DMS53 treated with DMSO at 0.1 percent for 48 hours (cell line): ENCODE measurements around the gene OR7C1.
"Not testable (repeated sequence)": the region's sequence is repeated elsewhere in the genome, so short reads cannot be mapped to it uniquely, and the experiment has no call there.

Source experiments
- DNase-seq: peaks from one replicate; lab custom pipeline; 2025; ENCODE audit not compliant: unreplicated experiment; lab: John Stamatoyannopoulos, UW

Gene OR7C1

DNA sequence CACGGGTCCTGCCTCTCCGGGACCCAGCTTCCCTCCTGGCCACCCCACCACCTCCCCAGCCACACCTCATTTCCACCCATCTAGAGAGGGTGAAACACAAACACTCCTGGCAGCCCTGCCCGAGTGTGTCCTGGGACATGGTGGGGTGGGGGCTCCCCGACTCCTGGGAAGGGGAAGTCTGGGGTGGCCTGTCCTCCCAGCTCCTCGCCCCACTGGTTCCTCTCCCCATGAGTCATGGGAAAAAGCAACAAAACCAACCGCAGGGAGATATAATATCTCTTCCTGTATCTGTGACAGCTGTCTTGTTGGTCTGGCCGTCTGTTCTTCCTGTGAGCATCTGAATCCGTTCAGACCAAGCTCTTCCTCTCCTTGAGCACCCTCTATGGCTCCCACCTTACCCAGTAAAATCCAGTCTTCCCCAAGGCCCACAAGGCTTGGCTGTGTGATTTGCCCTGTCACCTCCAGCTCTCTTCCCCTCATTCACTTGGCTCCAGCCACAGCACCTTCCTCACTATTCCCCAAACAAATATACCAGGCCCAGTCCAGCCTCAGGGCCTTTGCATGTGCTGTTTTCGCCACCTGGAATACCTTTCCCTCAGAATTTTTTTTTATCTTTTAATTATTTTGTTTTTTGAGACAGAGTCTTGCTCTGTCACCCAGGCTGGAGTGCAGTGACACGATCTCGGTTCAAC lies 49.7 kb downstream of the OR7C1 start:
- not testable (repeated sequence) for DNase-seq

DNA sequence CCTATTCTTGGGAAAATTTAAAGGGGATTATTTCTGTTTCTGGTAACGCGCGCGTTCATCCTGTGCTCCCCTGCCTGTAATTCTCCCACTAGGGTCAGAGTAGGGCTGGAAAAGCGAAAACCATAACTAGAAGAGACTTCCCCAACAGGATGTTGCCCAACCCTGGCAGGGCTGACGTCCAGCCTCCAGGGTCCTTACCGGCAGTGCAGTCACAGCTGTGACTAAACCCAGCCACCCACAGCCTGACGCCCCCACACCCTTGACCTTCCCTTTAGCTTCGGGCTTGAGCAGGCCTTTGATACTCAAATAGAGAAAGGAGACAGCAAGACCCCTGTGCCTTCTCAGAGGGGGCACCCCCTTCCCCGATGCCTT lies 50.3 kb downstream of the OR7C1 start:
- not testable (repeated sequence) for DNase-seq

DNA sequence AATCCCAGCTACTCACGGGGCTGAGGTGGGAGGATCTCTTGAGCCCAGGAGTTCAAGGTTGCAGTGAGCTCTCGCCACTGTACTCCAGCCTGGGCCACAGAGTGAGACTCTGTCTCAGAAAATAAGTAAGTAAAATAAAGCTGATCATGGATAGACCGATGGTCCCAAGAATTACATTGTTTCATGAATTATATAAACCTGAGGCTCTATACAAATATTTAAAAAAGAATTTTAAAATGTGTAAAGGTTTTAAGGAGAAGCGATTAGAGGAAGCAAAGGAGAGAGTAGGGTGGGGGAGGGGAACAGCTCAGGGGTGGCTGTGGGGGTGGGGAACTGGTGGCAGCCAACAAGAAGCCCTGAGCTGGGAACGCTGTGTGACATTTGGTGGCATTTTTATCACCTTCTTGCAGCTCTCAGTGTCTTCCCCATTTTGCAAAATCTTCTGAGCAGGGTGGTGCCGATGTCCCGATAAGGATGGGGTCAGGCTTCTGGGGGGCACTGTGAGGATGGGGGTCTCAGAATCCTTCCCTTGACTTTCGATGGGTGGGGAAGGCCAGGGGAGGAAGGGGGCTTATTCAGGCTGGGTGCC lies 51.5 kb downstream of the OR7C1 start:
- DNase-seq: not testable (repeated sequence)

DNA sequence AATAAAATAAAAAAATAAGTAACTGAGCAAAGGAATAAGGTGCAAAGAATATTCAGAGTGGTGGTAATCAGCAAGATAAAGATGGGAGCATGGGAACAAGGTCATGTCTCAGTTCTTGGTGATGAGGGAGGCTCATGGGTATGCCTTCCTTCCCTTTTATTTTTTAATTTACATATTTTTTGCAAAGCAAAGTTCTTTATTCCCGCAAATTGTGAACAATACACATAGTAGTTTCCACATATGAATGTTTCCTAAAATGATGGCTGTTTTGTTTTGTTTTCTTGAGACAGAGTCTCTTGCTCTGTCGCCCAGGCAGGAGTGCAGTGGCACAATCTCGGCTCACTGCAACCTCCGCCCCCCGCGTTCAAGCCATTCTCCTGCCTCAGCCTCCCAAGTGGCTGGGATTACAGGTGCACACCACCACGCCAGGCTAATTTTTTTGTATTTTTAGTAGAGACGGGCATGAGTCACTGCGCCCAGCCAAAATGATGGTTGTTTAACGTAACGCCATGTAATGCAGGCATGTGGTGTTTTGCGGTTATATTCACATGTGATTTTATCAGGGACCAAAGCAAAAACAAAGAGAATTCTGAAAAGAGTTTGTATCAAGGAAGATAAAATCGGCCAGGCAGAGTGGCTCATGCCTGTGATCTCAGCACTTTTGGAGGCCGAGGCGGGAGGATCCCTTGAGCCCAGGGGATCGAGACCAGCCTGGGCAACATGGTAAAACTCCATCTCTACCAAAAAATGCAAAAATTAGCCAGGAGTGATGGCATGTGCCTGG lies 52.2 kb downstream of the OR7C1 start:
- no peak for DNase-seq

DNA sequence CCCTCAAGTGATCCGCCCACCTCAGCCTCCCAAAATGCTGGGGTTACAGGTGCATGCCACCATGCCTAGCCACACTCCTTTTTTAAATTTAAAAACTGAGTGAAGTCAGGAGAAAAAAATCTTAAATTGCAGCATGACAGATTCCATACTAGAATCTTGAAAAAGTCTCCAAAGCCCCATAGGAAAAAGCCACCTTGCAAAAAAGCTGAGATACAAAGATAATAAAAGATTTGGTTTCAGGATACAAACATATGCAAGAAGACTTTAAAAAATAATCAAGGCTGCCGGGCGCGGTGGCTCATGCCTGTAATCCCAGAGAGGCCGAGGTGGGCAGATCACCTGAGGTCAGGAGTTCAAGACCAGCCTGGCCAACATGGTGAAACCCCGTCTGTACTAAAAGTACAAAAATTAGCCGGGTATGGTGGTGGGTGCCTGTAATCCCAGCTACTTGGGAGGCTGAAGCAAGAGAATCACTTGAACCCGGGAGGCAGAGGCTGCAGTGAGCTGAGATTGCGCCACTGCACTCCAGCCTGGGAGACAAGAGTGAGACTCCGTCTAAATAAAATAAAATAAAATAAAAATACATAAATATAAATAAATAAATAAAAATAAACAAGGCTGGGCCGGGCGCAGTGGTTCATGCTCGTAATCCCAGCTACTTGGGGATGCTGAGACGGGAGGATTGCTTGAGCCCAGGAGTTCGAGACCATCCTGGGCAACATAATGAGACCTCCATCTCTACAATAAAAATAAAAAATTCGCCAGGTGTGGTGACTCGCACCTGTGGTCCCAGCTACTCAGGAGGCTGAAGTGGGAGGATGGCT lies 53.1 kb downstream of the OR7C1 start:
- DNase-seq: not testable (repeated sequence)

DNA sequence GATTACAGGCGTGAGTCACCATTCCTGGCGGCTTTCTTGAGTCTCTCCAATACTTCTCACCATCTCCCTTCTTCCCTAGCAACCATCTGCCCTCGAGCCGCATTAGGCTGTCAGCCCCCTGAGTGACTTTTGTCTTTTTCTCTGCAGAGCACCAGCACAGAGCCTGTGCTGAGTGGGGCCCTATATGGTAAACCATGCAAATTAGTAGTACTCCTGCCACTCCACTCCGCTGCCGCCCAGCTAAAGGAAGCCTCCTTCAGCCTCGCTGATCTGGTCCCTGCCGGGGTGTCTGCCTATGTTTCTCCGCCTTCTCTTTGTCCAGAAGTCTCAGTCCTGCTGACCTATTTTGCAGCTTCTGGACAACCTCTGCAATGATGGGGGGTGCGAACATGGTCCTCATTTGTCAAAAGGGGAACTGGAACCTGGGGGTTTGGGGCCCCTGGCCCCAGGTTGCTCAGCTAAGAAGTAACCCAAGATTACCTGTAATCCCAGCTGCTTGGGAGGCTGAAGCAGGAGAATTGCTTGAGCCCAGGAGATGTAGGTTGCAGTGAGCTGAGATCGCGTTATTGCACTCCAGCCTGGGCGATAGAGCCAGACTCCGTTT lies 54.3 kb downstream of the OR7C1 start:
- not testable (repeated sequence) for DNase-seq

DNA sequence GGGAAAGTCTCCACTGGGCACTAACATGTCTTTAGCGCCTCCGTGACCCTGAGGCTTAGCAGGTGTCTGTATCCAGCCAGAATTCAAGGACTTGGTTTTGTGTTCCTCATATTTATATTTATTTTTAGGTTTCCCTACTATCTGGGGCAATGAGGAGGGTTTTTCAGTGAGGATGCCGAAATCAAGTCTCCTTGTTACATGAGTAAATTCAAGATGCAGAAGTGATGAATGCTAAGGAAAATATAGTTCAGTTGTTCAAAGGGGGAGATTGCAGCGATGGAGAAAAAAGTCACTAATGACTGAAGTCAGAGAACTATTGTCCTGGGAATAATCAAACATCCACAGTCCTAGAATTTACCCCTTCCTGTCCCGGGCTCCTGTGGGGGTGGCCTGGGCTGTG lies 55.8 kb downstream of the OR7C1 start:
- no peak for DNase-seq

DNA sequence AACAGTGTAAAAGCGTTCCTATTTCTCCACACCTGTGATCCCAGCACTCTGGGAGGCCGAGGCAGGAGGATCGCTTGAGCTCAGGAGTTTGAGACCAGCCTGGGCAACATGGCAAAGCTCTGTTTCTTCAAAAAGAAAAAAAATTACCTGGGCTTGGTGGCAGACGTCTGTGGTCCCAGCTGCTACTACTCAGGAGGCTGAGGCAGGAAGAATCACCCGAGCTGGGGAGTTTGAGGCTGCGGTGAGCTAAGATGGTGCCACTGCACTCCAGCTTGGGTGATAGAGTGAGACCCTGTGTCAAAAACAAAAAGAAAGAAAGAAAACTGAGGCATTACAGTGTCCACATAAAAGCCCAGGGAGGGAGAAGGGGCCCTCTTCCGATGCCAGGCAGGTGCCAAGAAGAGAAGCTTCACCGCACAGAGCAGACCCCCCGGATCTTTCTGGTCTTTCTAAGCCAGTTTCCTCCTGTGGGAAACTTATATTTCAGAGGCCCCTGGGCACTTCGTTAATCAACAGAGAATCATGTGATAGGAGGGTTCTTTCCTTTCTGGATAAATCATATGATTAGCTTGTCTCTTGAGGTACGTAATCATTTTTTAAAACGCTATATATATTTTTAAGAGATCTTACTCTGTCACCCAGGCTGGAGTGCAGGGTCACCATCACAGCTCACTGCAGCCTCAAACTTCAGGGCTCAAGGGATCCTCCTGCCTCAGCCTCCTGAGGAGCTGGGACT lies 56.7 kb downstream of the OR7C1 start, which contains the start of gene ADGRE2:
TSS of gene ADGRE2 (minus strand) at position 451 of the 736 bp plus-strand sequence. CDS start 1,804 bp downstream, outside the sequence.
- DNase-seq: not testable (repeated sequence)

DNA sequence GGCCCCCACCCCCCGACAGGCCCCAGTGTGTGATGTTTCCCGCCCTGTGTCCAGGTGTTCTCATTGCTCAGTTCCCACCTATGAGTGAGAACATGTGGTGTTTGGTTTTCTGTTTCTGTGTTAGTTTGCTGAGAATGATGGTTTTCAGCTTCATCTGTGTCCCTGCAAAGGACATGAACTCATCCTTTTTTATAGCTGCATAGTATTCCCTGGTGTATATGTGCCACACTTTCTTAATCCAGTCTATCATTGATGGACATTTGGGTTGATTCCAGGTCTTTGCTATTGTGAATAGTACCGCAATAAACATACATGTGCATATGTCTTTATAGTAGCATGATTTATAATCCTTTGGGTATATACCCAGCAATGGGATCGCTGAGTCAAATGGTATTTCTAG lies 57.3 kb downstream of the OR7C1 start:
- not testable (repeated sequence) for DNase-seq

DNA sequence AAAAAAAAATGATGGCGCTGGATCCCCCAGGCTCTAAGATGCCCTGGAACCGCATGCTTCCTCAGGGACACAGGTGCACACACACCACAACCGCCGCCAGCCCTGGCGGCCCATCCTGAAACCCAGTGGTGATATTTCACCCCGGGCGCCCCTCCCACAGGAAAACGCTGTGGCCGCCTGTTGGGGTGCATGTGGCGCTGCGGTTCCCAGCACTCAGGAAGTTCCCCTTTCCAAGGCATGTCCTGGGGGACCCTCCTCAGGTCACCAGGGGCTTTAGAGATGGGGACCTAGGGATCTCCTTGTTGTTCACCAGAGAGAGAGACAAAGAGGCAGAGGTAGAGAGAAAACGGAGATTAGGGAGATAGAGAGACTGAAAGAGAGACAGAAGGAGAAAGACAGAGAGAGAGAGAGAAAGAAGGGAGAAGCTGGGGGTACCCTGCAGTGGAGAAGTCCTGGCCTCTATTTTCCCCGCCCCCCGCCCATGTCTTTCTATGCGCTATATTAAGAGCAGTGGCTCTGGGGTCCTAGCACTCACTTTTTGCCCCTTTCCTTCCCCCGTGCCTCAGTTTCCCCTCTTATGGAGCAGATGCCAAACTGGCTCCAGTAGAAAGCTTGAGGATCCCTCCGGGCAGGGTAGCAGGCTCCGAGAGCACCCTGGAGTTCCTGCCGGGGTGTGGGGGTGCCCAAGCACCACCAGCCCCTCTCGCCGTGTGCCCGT lies 59.0 kb downstream of the OR7C1 start:
- DNase-seq: no peak

DNA sequence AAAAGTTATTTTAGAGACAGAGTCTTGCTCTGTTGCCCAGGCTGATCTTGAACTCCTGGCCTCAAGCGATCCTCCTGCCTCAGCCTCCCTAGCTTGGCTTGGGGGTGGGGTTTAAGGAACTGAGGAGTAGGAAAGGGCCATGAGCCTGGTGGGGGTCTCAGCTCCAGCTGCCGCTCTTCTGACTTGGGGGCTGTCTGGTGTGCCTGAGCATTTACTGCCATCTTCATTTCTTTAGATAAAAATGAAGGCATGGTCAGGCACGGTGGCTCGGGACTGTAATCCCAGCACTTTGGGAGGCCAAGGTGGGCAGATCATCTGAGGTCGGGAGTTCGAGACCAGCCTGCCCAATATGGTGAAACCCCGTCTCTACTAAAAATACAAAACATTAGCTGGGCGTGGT lies 59.7 kb downstream of the OR7C1 start:
- not testable (repeated sequence) for DNase-seq

DNA sequence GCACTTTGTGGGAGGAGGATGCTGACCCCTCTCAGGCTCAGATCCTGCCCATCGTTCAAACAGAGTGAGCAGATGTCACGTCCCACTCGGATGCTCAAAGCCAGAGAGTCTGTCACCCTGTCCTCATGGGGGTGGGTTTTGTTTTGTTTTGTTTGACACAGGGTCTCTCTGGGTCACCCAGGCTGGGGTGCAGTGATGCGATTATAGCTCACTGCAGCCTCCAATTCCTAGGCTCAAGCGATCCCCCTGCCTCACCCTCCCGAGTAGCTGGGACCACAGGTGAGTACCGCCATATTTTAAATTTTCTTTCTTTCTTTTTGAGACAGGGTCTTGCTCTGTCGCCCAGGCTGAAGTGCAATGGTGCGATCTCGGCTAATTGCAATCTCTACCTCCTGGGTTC lies 60.6 kb downstream of the OR7C1 start:
- no peak for DNase-seq

DNA sequence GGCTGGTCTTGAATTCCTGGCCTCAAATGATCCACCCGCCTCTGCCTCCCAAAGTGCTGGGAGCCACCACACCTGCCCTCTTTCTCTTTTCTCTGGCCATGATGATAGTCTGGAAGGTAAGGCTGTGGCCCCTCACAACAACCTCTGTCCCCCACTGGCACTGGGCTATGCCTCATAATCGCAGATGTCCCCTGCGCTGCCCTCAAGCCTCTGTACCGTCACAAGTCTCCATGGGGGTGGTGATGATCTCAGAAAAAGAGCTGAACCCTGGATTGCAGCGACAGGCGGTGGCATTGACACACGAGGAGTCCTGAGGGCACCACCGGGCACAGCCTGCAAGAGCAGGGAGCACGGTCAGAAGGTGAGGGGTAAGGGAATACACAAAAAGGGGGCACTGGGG lies 61.3 kb downstream of the OR7C1 start:
- DNase-seq: not testable (repeated sequence)

DNA sequence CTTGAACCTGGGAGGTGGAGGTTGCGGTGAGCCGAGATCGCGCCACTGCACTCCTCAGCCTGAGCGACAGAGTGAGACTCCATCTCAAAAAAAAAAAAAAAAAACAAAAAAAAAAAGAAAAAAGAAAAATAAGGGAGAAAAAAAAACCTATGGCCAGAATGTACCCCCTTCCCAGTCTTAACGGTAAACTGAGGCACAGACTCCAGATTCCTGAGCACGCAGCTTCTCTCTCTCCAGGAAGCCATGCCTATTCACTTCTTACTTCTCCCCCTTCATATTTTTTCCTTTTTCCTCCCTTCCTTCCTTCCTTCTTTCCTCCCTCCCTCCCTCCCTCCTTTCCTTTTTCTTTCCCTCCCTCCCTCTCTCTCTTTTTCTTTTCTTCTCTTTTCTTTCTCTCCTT lies 62.0 kb downstream of the OR7C1 start:
- no peak for DNase-seq

DNA sequence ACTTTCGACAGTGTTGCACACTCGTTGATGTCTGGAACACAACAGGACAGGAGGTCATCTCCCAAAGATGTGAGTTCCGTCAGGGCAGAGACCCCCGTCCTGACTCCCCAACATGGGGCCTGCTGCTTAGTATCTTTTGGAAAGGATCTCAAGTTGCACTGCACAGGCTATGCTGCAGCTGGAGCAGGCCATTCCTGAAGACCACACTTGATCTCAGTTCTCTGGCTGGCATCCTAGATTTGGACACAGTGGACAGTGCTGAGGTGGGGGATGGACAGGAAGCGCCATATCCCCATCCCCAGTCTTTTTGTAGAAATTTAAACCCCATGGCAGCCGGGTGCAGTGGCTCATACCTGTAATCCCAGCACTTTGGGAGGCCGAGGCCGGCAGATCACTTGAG lies 62.5 kb downstream of the OR7C1 start:
- DNase-seq: no peak

DNA sequence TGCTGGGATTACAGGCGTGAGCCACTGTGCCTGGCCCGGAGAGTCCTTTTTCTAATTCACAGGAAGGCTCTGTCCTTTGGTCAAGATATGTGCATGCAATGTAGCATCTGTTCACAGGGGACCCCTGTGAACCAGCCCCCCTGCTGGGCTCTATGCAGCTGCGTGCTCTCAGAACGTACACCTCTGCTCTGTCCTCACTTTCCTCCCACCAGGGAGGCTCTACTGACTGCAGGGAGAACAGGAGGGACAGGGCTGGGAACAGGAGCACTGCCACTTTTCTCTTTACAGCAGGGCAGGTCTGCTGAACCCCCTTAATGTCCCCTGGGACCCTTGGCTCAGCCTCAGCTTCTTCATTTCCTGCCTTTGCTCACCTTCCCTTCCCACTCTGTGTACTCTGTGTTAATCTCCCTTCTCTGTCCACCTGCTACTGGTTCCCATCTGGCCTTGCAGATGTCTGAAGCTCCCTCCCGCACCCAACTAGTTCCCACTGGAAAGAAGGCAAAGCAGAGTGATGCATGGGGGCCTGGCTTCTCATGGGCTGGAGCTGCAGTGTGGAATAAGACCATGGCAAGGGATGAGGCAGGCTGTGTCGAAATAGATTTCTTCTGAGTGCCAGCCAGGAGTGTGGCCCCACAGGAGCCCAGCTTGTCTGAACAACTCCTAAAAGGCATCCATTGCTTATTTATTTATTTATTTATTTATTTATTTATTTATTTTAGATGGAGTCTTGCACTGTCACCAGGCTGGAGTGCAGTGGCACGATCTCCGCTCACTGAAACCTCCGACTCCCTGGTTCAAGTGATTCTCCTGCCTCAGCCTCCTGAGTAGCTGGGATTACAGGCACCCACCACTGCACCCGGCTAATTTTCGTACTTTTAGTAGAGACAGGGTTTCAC lies 63.8 kb downstream of the OR7C1 start:
- DNase-seq: no peak

DNA sequence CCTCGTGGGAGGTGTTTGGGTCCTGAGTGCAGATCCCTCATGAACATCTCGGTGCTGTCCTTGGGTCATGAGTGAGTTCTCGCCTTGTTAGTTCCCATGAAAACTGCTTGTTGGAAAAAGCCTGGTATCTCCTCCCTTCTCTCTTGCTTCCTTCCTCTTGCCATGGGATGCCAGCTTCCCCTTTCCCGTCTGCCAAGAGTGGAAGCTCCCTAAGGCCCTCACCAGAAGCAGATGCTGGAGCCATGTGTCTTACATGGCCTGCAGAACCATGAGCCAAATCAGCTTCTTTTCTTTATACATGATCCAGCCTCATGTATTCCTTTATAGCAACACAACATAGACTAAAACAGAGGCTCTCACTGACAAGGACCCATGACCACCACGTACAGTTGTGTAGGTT lies 64.8 kb downstream of the OR7C1 start:
- no peak for DNase-seq

DNA sequence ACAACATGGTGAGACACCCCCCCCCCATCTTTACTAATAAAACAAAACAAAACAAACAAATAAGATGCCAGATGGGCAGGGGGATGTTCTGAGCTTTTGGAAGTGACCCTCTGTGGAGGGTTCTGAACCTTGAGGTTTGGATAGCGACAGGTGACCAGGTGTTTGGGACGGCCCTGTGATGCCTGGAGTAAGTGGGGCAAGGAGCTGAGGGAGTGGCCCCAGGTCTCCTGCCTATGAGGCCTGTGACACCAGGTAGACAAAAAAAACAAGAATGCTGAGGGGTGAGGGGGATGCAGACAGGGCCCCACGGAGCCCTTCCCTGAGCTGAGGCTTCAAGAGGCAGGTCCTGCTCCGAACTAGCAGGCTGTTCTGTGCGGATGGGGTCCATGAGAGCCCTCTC lies 65.8 kb downstream of the OR7C1 start:
- no peak for DNase-seq
